ENCODE results near the gene RIN2.

The RIN2 gene

GRCh38 chr20:19758133-19758500, at the start of gene RIN2:
RIN2 (plus strand) TSS chr20:19758258; CDS start chr20:19889602, 131,344 bp downstream.
- no peak for DNase-seq

GRCh38 chr20:19709635-19710335, 48.3 kb upstream of the RIN2 start:
- DNase-seq, result no peak

- DNase-seq, result no peak
These were observed 47.5 kb upstream of the RIN2 start for GRCh38 chr20:19710336-19711120.

- DNase-seq, result no peak
These were observed 46.9 kb upstream of the RIN2 start for GRCh38 chr20:19711126-19711525.

- no peak for DNase-seq
These were observed 45.3 kb upstream of the RIN2 start for GRCh38 chr20:19712721-19713260.

- no peak for DNase-seq
These were observed 44.1 kb upstream of the RIN2 start for GRCh38 chr20:19713822-19714578.

- no peak for DNase-seq
These were observed 43.5 kb upstream of the RIN2 start for GRCh38 chr20:19714579-19714840.

GRCh38 chr20:19715986-19716385, 42.1 kb upstream of the RIN2 start:
- DNase-seq, result no peak

- no peak for DNase-seq
These were observed 39.2 kb upstream of the RIN2 start for GRCh38 chr20:19718880-19719279.

- no peak for DNase-seq
These were observed 37.1 kb upstream of the RIN2 start for GRCh38 chr20:19720991-19721390.

GRCh38 chr20:19723051-19723450, 35.0 kb upstream of the RIN2 start:
- no peak for DNase-seq

- DNase-seq, result no peak
These were observed 34.1 kb upstream of the RIN2 start for GRCh38 chr20:19723813-19724430.

- DNase-seq, result no peak
These were observed 32.7 kb upstream of the RIN2 start for GRCh38 chr20:19725373-19725772.

GRCh38 chr20:19725814-19726525, 32.1 kb upstream of the RIN2 start:
- DNase-seq, result no peak

GRCh38 chr20:19727251-19727847, 30.7 kb upstream of the RIN2 start:
- no peak for DNase-seq

GRCh38 chr20:19729672-19730071, 28.4 kb upstream of the RIN2 start:
- no peak for DNase-seq

GRCh38 chr20:19730706-19731105, 27.4 kb upstream of the RIN2 start:
- DNase-seq, result no peak

- DNase-seq, result no peak
These were observed 23.2 kb upstream of the RIN2 start for GRCh38 chr20:19734811-19735210.

GRCh38 chr20:19735446-19735845, 22.6 kb upstream of the RIN2 start:
- DNase-seq, result peak; percentile 29 to 90

GRCh38 chr20:19737025-19737424, 21.0 kb upstream of the RIN2 start:
- DNase-seq, result peak in 1 of 2 experiments; percentile 14

GRCh38 chr20:19738951-19739350, 19.1 kb upstream of the RIN2 start:
- no peak for DNase-seq

GRCh38 chr20:19739351-19739750, 18.7 kb upstream of the RIN2 start:
- no peak for DNase-seq

Measured in SW 1271 (cell line).